Dermis blood vessel endothelial cell (primary cell): Measurements from ENCODE around the gene SF1. TPM values are rescaled to one million over a fixed set of nuclear protein-coding genes. Genes with fewer than 3 reads are reported as not detected.

Experiments
- DNase-seq: peaks from one replicate; pipeline ENCODE4 v3.0.0; 2010
- total RNA-seq: library from RNA; depleted of rRNA; stranded (reverse); fragments of >200 nt; gene quantifications from 2 replicates; pipeline ENCODE4 v1.2.3, GENCODE V29; 2014

SF1 gene
- total RNA-seq, 1 donor from 2014 or later: 116 TPM

DNA sequence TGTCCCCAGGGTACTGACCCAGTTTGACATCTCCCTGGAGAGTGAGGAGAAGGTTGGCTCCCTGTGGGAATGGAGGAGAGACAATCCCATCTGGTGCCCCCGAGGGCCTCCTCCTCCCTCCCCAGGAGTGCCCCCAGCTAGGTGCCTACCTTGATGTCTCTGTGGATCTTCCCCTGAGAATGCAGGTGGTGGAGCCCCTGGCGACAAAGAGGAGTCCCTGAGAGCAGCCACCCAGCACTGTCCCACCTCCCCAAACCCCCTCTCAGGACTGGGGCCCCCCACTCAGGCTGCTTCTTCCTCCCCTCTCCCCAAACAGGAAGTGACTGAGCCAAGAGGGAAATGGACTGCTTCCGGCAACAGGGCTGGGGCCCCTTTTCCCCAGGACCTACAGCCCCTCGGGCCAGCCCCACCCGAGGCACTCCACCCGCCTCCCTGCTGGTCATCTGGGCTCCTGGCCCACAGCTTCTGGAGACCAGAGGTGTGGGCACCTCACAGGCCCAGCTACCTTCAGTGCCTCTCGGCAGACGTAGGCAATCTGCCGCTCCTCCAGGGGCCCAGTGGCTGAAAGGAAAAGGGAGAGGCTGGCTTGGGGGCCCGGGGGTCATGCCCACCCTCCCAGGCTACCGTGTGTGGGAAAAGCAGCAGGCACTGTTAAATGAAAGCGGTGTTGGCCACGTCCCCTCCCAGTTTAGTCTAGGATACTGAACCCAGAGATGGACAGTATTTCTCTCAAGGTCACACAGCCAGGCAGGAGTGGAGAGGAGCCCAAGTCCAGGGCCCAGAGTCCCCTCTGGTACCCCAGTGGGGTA is 23.4 kb upstream of the SF1 start:
- DNase-seq: peak; percentile 58

GRCh38 chr11:64801158-64801464 is 22.8 kb upstream of the SF1 start:
- no peak for DNase-seq

DNA sequence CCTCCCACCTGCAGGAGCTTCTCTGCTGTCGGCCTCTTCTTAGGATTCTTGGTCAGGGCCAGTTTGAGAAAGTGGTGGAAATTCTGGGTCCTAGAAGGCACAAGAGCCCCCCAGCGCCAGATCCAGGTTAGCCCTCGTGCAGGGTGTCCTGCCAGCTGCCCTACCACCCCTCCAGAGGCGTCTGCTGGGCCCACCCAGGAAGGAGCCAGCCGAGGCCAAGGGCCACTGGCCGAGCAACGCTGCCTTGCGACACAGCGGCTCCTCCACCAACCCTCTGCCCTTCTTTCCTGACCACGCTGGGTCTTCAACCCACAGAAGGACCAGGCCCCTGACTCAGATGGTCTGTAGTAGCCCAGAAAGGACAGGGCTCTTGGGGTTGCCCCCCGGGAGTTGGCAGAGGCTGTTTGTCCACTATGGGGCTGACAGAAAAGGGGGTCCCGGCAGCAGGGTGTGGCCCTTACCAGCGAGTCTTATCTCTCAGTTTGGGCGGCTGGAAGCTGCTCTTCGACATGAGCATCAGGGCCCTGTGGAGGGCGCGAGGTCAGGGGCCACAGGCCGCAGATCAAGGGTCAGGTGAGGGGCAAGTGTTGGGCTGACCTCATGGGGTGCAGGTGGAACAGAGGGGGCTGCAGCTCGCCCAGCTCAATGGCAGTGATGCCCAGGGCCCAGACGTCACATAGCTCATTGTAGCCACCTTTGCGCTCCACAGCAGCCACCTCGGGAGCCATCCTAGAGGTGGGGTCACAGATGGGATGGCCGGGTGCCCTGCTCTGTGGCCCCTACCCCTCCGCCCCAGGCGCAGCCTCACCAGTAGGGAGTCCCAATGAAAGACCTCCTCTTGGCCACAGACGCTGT is 22.2 kb upstream of the SF1 start:
- DNase-seq: no peak

- peak; percentile 55 for DNase-seq
Observed at GRCh38 chr11:64799623-64800302, 21.4 kb upstream of the SF1 start.

DNA sequence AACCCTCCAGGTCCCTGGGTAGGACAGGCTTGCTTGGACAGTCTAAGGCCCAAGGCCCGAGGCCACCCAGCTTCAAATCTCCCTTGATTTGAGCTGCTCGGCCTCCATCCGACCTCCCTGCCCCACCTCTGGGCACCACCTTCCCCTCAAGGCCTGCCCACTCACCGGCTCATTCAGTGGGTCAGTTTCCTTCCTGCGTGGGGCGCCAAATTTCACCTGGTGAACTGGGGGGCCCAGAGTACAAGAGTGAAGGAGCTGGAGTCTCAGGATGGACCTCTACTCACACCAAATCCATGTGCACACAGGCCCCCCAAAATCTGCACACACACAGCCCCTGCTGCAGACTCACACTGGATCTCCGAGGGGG is 20.9 kb upstream of the SF1 start:
- DNase-seq: no peak

DNA sequence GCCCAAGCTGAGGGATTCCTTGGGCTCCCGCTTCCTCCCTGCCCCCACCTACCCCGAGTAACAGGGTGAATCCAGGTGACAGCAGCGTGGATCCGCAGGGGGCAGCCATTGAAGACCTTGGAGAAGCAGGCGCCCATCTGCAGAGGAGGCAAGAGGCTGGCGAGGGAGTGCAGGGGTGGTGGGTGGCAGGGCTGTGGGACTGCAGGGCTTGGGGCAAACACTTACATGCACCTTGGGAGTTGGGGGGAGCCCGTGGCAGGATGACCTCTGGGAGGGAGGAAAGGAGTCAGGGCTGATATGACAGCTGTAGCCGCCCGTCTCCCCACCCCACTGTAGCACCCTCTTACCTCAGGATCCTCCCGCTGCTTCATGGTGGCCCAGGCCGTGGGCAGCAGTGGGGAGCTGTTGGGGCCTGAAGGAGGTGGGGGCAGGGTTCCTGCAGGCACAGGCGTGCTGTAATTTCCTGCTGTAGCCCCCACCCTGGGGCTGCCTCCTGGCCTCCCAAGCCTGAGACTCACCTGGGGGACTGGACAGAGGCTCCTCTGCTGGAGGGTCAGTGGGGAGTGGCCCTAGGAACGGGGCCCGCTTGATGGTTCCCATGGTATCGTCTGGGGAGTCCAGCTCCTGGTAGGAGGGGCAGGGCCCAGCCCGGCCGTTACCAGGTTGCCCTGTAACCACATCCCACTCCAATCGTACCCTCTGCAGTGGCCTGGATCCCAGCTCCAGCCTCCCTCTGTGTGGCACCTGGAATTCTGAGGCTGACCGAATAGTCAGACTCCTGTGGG is 18.6 kb upstream of the SF1 start:
- no peak for DNase-seq

DNA sequence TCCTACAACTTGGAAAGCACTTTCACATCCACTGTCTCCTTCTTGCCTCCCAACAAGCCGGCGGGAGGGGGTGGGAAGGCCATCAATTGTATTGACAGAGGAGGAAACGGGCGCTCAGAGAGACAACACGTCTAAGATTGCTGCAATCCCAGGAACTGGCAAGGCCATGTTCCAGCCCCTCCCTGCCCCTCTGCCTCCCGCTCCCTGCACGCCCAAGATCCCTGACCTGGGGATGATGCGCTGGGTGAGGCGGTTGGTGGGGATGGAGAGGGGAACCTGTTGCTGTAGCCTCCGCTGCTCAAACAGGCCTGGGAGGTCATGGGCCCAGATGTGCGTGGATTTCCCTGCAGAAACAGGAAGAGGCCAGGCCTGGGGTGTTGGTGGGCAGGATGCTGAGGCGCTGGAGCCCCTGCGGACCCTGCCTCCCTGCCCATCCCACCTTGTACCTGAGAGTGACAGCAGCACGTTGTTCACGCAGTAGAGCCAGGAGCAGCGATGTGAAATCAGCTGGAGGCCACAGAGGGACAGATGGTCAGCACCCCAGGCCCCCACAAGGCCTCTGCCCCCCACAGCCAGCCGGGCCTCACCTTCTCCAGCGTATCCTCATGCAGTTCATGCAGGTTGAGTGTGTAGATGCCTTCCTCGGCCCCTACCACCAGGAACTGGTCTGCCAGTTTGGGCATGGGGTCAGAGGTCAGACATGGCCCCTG is 17.9 kb upstream of the SF1 start:
- DNase-seq: no peak

- no peak for DNase-seq
Observed at GRCh38 chr11:64794526-64794925, 16.2 kb upstream of the SF1 start.

GRCh38 chr11:64793271-64794160 is 15.2 kb upstream of the SF1 start:
- DNase-seq: no peak

GRCh38 chr11:64792482-64792881 is 14.1 kb upstream of the SF1 start:
- DNase-seq: no peak

DNA sequence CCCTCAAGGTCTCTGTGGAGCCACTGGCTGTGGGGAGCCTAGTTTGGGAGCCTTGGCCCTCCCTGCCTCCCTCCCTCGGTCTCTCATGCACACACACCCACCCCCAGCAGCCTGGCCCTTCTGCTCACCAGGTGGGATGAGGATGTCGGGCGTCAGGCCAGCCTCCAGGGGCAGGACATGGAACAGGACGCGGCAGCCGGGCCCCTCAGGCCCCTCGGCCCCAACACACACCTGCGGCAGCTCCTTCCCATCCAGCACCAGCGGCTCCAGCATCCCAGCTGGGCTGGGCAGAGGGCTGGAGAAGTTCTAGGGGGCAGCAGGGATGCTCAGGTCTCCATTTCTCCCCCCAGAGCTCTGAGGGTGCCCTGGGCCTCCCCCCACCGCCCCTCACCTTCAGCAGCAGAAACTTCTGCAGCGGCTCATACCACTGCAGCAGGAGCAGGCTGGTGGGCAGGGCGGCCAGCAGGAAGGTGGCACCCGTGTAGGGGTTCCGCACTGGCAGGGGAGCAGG is 13.5 kb upstream of the SF1 start:
- DNase-seq: no peak

DNA sequence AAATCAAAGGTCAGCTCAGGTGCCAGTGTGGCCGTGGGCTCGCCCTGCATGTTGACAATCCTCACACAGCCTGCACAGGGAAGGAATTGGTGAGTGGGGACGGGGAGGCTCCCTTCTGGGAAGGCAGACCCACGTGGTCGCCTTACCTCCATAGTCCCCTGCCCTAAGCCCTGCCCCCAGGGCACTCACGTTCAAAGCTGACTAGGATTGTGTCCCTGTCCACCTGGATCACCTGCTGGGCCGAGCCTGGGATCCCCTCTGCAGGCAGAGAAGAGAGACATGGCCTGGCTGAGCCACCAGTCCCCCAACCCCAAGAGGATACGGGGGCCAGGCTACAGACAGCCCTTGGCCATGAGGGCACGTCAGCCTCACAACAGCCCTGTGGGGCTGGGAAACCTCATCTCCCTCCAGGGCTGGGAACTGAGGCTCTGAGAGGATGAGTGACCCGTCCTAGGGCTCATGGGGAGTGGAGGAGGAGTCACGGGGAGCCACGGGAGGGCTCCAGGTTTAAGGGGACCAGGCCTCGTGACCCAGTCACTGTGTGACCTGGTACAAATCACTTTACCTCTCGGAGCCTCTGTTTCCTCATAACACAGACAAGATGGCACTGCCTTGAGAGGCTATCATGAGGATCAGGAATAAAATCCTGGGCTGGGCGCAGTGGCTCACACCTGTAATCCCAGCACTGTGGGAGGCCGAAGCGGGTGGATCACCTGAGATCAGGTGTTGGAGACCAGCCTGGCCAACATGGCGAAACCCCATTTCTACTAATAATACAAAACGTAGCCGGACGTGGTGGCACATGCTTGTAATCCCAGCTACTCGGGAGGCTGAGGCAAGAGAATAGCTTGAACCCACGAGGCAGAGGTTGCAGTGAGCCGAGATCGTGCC is 12.1 kb upstream of the SF1 start:
- no peak for DNase-seq

GRCh38 chr11:64789331-64790204 is 11.2 kb upstream of the SF1 start:
- DNase-seq: no peak

DNA sequence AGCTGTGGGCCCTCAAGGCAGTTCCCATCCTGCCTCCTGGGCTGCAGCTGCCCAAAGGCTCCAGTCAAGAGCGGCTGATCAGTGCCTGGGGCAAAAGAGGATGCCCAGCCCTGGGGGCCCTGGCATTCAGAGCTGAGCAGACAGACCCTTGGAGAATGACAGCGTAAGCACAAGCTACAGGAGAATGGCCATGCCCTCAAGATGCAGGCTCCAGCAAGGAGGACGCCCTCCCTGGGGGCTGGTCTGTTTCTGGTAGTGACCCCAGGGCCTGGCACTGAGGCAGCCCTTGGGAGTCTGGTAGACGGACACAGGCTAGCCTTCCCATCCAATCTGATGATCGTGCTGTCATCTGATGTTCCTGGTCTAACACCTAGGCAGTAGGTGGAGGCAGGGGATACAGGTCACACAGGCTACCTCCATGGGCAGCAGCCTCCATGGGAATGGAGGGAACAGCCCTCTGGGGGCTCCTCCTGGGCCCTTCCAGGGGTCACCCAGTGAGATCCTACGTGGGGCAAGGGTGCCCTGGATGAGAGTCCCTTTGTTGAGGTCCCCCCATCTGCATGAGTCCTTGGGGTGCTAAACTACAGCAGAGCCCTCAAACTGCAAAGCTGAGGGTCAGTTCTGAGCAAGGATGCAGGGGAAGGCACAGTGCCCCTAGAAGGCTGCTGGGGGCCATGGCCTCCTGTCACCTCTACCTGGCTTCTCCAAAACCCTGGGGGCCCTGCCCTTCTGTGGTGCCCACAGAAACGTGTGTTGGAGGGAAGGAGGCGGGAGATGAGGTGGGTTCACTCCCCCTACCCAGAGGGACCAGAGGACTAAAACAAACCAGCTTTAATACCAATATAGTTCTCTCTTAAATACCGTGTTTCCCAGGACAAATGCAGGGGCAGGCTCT is 10.2 kb upstream of the SF1 start:
- no peak for DNase-seq

DNA sequence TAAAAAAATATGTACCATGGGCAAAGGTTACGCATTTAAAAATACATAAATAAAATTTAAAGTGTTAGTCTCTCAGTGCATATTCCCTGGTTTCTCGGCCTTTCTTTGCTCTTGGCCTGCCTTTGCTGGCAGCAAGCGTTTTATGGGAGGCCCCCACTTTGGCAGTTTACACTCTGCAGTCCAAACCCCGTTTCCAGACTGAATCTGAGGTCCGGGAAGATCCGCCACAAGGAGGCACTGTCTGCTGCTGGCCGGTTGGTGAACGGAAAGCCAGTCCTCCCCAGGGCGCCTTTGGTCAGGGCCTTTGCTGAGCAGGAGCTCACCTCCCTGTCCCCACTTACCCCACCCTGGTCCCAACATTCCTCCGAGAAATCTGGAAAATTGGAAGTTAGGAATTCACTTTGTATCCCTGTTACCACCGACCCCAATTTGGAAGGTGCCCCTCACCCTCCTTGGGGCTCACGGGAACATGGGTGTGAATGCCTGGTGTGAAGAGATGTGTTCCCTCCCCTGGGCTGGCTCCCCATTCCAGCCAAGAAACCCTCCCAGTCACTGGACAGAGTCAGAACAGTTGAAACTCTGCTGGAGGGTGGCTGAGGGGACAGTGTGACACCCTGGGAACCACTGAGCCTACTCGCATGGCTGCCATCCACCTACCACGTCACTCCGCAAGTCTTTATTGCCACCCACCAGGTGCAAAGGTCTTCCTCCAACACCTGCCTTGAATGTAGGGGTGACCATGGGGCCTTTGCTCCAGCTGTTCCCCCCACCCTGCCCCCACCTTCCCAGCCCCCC is 9.4 kb upstream of the SF1 start:
- DNase-seq: peak; percentile 81

GRCh38 chr11:64786308-64786707 is 8.0 kb upstream of the SF1 start:
- no peak for DNase-seq
